H9 (cell line): Measurements from ENCODE around the gene FAM78A. TPM values are rescaled to one million over a fixed set of nuclear protein-coding genes. Genes with fewer than 3 reads are reported as not detected.

ENCODE experiments used
- DNase-seq: peaks from one replicate; pipeline ENCODE4 v3.0.0-alpha.2; 2017
- H2AFZ ChIP-seq: one replicate; pipeline ENCODE4 v1.6.1; 2013; ENCODE audit warnings: mild to moderate bottlenecking, low read length, control low read depth, moderate library complexity
- H2AK5ac ChIP-seq: 2 replicates; pipeline ENCODE4 v1.6.1; 2013; ENCODE audit warnings: low read length, control low read depth, mixed read lengths; ENCODE audit not compliant: insufficient read length
- H2BK120ac ChIP-seq: one replicate; pipeline ENCODE4 v1.6.1; 2013; ENCODE audit warnings: low read depth, mild to moderate bottlenecking, low read length, control low read depth, inconsistent platforms; ENCODE audit not compliant: poor library complexity, severe bottlenecking
- H2BK12ac ChIP-seq: 2 replicates; pipeline ENCODE4 v1.6.1; 2013; ENCODE audit warnings: low read length, control low read depth, mixed read lengths, low read depth; ENCODE audit not compliant: insufficient read length
- H2BK15ac ChIP-seq: 2 replicates; pipeline ENCODE4 v1.6.1; 2013; ENCODE audit warnings: low read depth, low read length, control low read depth
- H2BK20ac ChIP-seq: one replicate; pipeline ENCODE4 v1.6.1; 2013; ENCODE audit warnings: low read depth, mild to moderate bottlenecking, low read length, control low read depth, inconsistent platforms; ENCODE audit not compliant: poor library complexity, severe bottlenecking
- H2BK5ac ChIP-seq: 2 replicates; pipeline ENCODE4 v1.6.1; 2013; ENCODE audit warnings: low read length, control low read depth, mixed read lengths; ENCODE audit not compliant: insufficient read length
- H3K14ac ChIP-seq: 2 replicates; pipeline ENCODE4 v1.6.1; 2013; ENCODE audit warnings: low read length, control low read depth; ENCODE audit not compliant: insufficient read depth
- H3K18ac ChIP-seq: 2 replicates; pipeline ENCODE4 v1.6.1; 2013; ENCODE audit warnings: low read depth, mild to moderate bottlenecking, mixed read lengths, low read length, control low read depth; ENCODE audit not compliant: insufficient read length
- H3K23ac ChIP-seq: 2 replicates; pipeline ENCODE4 v1.6.1; 2013; ENCODE audit warnings: low read length, control low read depth, mixed read lengths, low read depth; ENCODE audit not compliant: insufficient read length
- H3K23me2 ChIP-seq: 2 replicates; pipeline ENCODE4 v1.6.1; 2013; ENCODE audit warnings: low read depth, mild to moderate bottlenecking, mixed read lengths, low read length, control low read depth; ENCODE audit not compliant: insufficient read length, poor library complexity, severe bottlenecking
- H3K27ac ChIP-seq: 2 replicates; pipeline ENCODE4 v1.5.1; 2013; ENCODE audit warnings: low read length, control low read depth, mixed read lengths, low read depth; ENCODE audit not compliant: insufficient read length
- H3K27me3 ChIP-seq: 2 replicates; pipeline ENCODE4 v1.6.1; 2013; ENCODE audit warnings: low read length, control low read depth, inconsistent platforms; ENCODE audit not compliant: insufficient read depth
- H3K4ac ChIP-seq: 2 replicates; pipeline ENCODE4 v1.6.1; 2013; ENCODE audit warnings: low read depth, mild to moderate bottlenecking, control low read depth, inconsistent platforms, low read length, moderate library complexity
- H3K4me1 ChIP-seq: 2 replicates; pipeline ENCODE4 v1.6.1; 2013; ENCODE audit warnings: low read length, control low read depth, inconsistent platforms; ENCODE audit not compliant: insufficient read depth
- H3K4me2 ChIP-seq: 2 replicates; pipeline ENCODE4 v1.6.1; 2013; ENCODE audit warnings: low read length, control low read depth, mixed read lengths; ENCODE audit not compliant: insufficient read length, insufficient read depth
- H3K56ac ChIP-seq: 2 replicates; pipeline ENCODE4 v1.6.1; 2013; ENCODE audit warnings: low read depth, mild to moderate bottlenecking, mixed read lengths, low read length, control low read depth; ENCODE audit not compliant: insufficient read length
- H3K79me1 ChIP-seq: 2 replicates; pipeline ENCODE4 v1.6.1; 2013; ENCODE audit warnings: low read depth, mild to moderate bottlenecking, moderate library complexity, low read length, control low read depth, inconsistent platforms; ENCODE audit not compliant: insufficient read depth, poor library complexity, severe bottlenecking
- H3K79me2 ChIP-seq: 2 replicates; pipeline ENCODE4 v1.6.1; 2013; ENCODE audit warnings: low read length, control low read depth, inconsistent platforms; ENCODE audit not compliant: insufficient read depth
- H3K9ac ChIP-seq: 2 replicates; pipeline ENCODE4 v1.6.1; 2013; ENCODE audit warnings: low read length, control low read depth, mixed read lengths; ENCODE audit not compliant: insufficient read length; ENCODE audit errors: extremely low read depth
- H3K9me3 ChIP-seq: one replicate; pipeline ENCODE4 v1.6.1; 2013; ENCODE audit warnings: low read depth, low read length, inconsistent platforms; ENCODE audit not compliant: control insufficient read depth
- H3T11ph ChIP-seq: one replicate; pipeline ENCODE4 v1.6.1; 2013; ENCODE audit warnings: mild to moderate bottlenecking, low read length, control low read depth, inconsistent platforms
- H4K20me1 ChIP-seq: one replicate; pipeline ENCODE4 v1.6.1; 2013; ENCODE audit not compliant: control insufficient read depth, insufficient read length, insufficient read depth
- H4K5ac ChIP-seq: 2 replicates; pipeline ENCODE4 v1.6.1; 2013; ENCODE audit warnings: low read depth, mild to moderate bottlenecking, mixed read lengths, low read length, control low read depth; ENCODE audit not compliant: insufficient read length
- H4K8ac ChIP-seq: replicated peaks from 2 replicates; pipeline ENCODE4 v1.6.1; 2013; ENCODE audit warnings: low read length, control low read depth, mixed read lengths, low read depth; ENCODE audit not compliant: insufficient read length
- H4K91ac ChIP-seq: 2 replicates; pipeline ENCODE4 v1.6.1; 2013; ENCODE audit warnings: low read depth, mild to moderate bottlenecking, moderate library complexity, mixed read lengths, low read length, control low read depth; ENCODE audit not compliant: insufficient read length
- H3K27ac Mint-ChIP-seq, 3 experiments: 2 replicates in 2 of 3; 3 replicates in 1 of 3; pipeline ENCODE4 v1.8.0; 2020 to 2021; ENCODE audit warnings: mixed read lengths in 3 of 3, mild to moderate bottlenecking in 1 of 3, moderate library complexity in 1 of 3
- H3K27me3 Mint-ChIP-seq: 2 replicates; pipeline ENCODE4 v1.8.0; 2021; ENCODE audit warnings: low read depth, mild to moderate bottlenecking, moderate library complexity, mixed read lengths
- H3K36me3 Mint-ChIP-seq, 3 experiments: 2 replicates in 2 of 3; 3 replicates in 1 of 3; pipeline ENCODE4 v1.8.0; 2020 to 2021; ENCODE audit warnings: low read depth in 3 of 3, mixed read lengths in 3 of 3; ENCODE audit not compliant: insufficient read depth in 1 of 3
- H3K4me1 Mint-ChIP-seq, 2 experiments: 2 replicates each; pipeline ENCODE4 v1.8.0; 2020; ENCODE audit warnings: mixed read lengths in 2 of 2
- H3K4me3 Mint-ChIP-seq, 2 experiments: 2 replicates in 1 of 2; 3 replicates in 1 of 2; pipeline ENCODE4 v1.8.0; 2020 to 2021; ENCODE audit warnings: mild to moderate bottlenecking in 2 of 2, mixed read lengths in 2 of 2, moderate library complexity in 1 of 2
- H3K9me3 Mint-ChIP-seq, 2 experiments: 2 replicates in 1 of 2; 3 replicates in 1 of 2; pipeline ENCODE4 v1.8.0; 2020; ENCODE audit warnings: mild to moderate bottlenecking in 2 of 2, mixed read lengths in 2 of 2, moderate library complexity in 1 of 2
- WGBS: extraction: QIAGEN DNeasy Blood & Tissue Kit; methylation state at CpG from one replicate; pipeline ENCODE4 v1.1.7; 2013; ENCODE audit warnings: missing lambda C conversion rate, low lambda C conversion rate, mixed read lengths; ENCODE audit not compliant: insufficient read length; ENCODE audit errors: extremely low coverage; 5-methylcytosine and 5-hydroxymethylcytosine counted together
- total RNA-seq: library from RNA; stranded (reverse); gene quantifications from 2 replicates; pipeline ENCODE4 v1.2.1, GENCODE V29; 2021
- TF ChIP-seq, protein P1 (sequence below): fragments of 200-600 bp; sonication (generic); conservative IDR thresholded peaks from 3 replicates; pipeline ENCODE4 v1.8.0; 2021; ENCODE audit warnings: antibody characterized with exemption, mild to moderate bottlenecking

FAM78A gene
- total RNA-seq, 1 experiment from 2014 or later, result 1.9 TPM

DNA sequence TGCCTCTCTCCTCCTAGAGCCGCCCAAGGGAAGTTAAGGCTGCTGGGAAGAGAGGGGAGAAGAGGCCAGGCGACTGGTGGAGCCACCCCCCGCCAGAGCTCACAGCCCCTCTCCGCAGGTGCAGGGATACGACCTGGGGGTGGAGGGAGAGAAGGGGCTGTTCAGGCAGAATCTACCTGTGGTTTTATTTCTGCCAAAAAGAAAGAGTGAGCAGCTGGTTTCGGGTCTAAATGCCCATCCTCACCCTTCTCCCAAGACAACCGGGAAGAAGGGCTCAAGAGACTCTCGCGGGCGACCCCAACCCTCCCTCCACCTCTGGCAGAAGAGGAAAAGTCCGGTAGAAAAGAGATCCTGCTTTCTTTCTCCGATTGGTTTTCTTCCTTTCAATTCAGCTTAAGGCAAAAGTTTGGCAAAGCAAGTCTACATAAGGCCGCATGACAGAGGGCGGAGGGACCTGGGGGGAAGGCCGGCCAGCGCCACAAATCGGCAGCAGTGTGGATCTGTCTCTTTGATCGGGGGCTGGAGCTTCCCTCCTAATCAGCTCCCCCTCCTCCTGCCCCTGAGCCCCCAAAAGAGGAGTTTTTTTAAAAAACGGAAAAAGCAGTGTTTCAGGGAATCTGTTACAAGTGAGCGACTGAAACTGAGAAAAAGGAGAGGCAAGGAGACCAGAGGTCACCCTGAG, 16.3 kb downstream of the FAM78A start:
- H3K4me1 Mint-ChIP-seq, result peaks cover 9 to 25% of the 10 kb centered on the region in 2 experiments
- no peak overlapping the region for H2AFZ ChIP-seq
- H3K18ac ChIP-seq, result no peak overlapping the region
- no peak overlapping the region for H2AK5ac ChIP-seq
- H3K9ac ChIP-seq, result no peak overlapping the region
- H3K4me1 ChIP-seq, result no peaks in the 10 kb centered on the region; the same call in 1 of the 2 replicates
- no peak overlapping the region for H3K56ac ChIP-seq
- TF ChIP-seq, protein P1, sequence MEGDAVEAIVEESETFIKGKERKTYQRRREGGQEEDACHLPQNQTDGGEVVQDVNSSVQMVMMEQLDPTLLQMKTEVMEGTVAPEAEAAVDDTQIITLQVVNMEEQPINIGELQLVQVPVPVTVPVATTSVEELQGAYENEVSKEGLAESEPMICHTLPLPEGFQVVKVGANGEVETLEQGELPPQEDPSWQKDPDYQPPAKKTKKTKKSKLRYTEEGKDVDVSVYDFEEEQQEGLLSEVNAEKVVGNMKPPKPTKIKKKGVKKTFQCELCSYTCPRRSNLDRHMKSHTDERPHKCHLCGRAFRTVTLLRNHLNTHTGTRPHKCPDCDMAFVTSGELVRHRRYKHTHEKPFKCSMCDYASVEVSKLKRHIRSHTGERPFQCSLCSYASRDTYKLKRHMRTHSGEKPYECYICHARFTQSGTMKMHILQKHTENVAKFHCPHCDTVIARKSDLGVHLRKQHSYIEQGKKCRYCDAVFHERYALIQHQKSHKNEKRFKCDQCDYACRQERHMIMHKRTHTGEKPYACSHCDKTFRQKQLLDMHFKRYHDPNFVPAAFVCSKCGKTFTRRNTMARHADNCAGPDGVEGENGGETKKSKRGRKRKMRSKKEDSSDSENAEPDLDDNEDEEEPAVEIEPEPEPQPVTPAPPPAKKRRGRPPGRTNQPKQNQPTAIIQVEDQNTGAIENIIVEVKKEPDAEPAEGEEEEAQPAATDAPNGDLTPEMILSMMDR, result no peak
- H3K4me3 Mint-ChIP-seq, result no peak overlapping the region
- H3K14ac ChIP-seq, result no peak overlapping the region
- H4K20me1 ChIP-seq, result no peaks in the 10 kb centered on the region
- no peak overlapping the region for H2BK12ac ChIP-seq
- no CpG with 5 or more reads among the region's 20 CpGs for WGBS
- H2BK20ac ChIP-seq, result no peak overlapping the region
- no peak overlapping the region for H3K27ac ChIP-seq
- no peak overlapping the region for H3K23ac ChIP-seq
- H3K36me3 Mint-ChIP-seq, result peaks cover 0 to 4% (median 3%) of the 10 kb centered on the region in 3 experiments; a peak in 4 of 7 replicates
- no peaks in the 10 kb centered on the region for H3K79me2 ChIP-seq
- no peaks in the 10 kb centered on the region for H3K27me3 ChIP-seq
- no peak overlapping the region for H3K4me2 ChIP-seq
- H3K27ac Mint-ChIP-seq, result peak overlapping the region; percentile 4 to 74 (median 28); a peak in 4 of 7 replicates
- no peak overlapping the region for H4K5ac ChIP-seq
- H2BK15ac ChIP-seq, result no peak overlapping the region
- H3K27me3 Mint-ChIP-seq, result no peaks in the 10 kb centered on the region
- no peaks in the 10 kb centered on the region for H3K9me3 Mint-ChIP-seq
- H3K4ac ChIP-seq, result no peak overlapping the region
- no peaks in the 10 kb centered on the region for H3K9me3 ChIP-seq
- no peak overlapping the region for H4K91ac ChIP-seq
- no peak overlapping the region for H4K8ac ChIP-seq
- H2BK120ac ChIP-seq, result no peak overlapping the region
- H3K79me1 ChIP-seq, result no peaks in the 10 kb centered on the region
- no peak overlapping the region for H2BK5ac ChIP-seq
- H3T11ph ChIP-seq, result no peak overlapping the region
- no peak for DNase-seq
- H3K23me2 ChIP-seq, result peaks cover 5% of the 10 kb centered on the region
